ENCODE results near the gene FBXO31.
"Not testable (repeated sequence)": the region's sequence is repeated elsewhere in the genome, so short reads cannot be mapped to it uniquely, and the experiment has no call there.

FBXO31 gene

DNA sequence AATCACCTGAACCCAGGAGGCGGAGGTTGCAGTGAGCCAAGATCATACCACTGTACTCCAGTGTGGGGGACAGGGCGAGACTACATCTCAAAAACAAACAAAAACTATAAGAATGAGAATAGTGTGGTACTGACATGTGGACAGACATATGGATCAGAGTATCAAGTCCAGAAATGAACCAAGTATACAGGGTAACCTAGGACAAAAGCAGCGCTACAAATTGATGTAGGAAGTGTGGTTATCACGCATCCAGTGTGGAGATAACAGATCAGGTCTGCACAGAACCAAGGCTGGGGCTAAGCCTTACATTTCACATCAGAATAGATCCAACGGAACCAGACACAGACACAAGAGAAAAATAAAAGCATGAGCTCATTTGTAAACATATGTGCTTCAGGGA lies 43.4 kb downstream of the FBXO31 start:
- DNase-seq = no peak

DNA sequence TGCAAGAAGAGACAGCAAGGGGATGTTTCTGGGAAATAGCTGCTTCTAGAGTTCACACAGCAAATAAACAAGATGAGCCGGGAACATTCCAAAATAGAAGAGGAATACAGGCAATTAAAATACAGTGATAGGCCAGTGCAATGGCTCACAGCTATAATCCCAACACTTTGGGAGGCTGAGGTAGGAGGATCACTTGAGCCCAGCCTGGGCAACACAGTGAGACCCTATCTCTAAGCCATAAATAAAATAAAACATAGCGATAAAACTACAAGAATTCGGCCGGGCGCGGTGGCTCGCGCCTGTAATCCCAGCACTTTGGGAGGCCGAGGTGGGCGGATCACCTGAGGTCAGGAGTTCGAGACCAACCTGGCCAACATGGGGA lies 43.9 kb downstream of the FBXO31 start:
- DNase-seq = not testable (repeated sequence)

DNA sequence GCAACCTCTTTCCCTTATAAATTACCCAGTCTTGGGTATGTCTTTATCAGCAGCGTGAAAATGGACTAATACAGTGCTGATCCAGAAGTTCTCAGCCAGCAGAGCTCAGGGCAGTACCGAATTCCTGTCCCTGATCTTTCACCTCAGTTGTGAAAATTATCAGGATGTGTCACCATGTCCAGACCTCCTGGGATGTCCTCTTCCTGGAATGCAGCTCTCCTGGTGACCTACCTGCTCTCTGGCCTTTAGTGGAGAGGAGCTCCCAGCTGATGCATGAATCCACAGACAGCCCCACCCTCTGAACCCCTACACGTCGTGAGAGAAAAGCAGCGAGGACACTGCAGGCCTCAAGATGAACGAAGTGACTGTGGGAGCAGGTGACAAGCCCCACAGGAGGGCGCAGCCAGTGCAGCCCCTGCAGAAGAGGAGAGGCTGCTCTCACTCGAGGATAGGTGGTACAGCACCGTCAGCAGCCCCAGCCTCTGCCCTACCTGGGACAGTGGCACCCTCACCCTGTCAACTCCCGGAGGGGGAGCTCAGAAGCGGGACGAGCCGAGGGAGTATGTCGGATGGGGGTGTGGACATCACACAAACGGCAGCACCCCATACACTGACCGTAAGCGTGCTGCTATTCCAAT lies 44.4 kb downstream of the FBXO31 start:
- DNase-seq = no peak

DNA sequence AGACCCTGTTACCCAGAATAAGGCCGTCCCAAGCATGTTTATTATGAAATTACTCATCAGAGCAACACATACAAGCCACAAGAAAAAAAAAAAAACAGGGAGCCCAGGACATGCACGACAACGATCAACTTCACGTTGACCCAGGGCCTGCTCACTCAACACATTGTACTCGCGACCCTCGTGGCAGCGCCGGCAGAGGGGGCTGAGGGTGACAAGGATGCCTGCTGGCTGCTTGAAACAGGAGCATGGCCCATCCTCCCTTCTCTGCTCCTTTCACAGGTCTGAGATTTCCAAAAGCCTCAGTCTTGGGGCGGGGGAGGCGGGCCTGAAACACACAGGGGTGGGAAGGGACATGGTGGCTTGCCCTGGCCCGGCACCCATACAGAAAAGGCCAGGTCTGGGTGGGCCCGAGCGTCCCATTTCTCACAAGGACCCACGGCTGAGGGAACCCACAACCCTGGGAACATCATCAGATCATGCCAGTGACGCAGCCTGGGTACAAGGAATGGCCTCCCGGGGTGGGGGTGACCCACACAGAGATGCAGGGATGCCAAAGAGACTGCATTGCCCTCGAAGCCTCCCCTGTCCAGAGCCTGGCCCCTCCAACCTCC lies 45.3 kb downstream of the FBXO31 start:
- no peak for DNase-seq

DNA sequence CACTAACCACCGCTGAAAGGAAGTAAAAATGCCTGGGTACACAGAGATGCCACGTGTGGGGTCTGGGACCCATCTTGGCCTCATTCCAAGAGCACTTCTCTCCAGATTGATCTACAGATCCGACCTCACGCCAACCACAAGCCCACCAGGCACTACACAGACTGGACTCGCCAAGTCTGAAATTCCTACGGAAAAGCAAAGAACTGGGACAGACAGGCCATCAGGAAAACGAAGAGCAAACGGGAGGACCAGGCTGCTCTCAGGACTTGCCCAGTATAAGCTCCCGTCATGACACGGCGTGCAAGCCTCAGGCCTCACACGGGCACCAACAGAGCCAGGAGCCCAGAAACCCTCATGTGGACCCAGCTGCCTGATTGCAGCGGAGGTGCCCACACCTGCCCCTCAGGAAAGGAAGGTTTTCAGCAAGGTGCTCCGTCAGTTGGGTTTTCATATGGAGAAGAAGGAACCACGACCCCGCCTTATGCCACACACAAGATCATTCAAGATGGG lies 46.3 kb downstream of the FBXO31 start:
- no peak for DNase-seq

DNA sequence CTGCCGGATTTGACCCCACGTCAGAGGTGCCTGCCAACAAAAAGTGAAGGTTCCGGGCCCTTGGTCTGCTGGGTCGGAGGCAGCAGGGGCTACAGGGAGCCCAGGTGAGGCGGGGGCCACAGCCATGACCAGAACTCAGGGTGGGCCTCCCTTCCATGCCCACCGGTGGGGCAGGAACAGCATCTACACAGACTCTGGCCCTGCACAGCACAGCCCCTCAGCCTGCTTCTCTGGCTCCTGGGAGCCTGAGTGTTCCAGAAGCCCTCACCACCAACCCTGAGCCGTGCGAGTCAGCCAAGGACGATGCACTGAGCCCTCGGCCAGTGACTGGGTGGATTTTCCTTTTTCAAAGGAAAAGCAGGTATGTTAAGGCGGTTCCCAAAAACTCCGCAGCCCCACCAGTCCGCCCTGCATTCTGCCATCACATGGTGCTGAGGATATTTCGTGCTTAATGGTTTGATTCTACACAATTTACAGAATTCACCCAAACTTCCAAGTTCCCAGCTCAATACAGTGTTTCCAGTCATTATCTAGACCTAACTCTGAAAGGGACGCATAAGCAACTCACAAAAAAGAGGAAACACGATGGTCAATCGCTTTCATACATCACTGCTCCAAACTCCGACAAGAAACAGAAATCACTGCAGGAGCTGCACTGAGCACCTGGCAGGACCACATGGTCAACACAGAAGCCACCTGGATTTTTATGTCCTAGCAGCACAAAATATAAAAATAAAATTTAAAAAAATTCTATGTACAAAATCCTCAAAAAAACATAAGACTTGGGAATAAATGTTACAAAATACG lies 46.9 kb downstream of the FBXO31 start:
- DNase-seq = no peak

DNA sequence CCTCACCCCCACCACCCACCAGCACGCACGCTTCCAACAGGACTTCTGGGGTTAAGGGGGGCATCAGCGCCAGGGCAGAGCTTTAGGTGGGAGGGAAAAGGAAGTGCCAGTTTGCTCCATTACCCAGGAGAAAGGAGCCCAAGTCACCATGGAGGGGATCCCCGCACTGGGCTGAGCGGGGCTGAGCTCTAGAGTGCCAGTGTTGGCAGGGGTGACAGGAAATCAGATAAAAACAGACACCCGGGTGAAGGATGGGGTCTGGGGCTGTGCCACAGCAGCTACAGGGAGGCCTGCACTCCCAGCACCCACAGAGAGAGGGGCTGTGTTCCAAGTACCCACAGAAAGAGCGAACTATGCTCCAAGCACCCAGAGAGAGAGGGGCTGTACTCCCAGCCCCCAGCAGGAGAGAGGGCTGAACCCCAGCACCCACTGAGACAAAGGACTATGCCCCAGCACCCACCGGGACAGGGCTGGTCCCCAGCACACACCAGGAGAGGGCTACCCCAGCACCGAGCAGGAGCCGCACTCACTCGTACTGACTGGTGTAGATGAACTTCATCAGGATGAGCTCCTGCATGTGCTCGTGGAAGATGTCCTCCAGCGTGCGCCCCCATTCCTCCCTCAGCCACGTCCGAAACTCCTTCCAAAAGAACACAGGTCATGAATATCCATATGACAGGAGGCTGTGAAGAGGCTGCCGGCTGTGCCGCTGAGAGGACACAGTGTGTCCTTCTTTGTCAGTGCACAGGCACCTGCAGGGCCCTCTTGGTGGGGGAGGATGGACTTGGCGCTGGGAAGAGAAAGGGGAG lies 47.7 kb downstream of the FBXO31 start:
- DNase-seq = no peak

DNA sequence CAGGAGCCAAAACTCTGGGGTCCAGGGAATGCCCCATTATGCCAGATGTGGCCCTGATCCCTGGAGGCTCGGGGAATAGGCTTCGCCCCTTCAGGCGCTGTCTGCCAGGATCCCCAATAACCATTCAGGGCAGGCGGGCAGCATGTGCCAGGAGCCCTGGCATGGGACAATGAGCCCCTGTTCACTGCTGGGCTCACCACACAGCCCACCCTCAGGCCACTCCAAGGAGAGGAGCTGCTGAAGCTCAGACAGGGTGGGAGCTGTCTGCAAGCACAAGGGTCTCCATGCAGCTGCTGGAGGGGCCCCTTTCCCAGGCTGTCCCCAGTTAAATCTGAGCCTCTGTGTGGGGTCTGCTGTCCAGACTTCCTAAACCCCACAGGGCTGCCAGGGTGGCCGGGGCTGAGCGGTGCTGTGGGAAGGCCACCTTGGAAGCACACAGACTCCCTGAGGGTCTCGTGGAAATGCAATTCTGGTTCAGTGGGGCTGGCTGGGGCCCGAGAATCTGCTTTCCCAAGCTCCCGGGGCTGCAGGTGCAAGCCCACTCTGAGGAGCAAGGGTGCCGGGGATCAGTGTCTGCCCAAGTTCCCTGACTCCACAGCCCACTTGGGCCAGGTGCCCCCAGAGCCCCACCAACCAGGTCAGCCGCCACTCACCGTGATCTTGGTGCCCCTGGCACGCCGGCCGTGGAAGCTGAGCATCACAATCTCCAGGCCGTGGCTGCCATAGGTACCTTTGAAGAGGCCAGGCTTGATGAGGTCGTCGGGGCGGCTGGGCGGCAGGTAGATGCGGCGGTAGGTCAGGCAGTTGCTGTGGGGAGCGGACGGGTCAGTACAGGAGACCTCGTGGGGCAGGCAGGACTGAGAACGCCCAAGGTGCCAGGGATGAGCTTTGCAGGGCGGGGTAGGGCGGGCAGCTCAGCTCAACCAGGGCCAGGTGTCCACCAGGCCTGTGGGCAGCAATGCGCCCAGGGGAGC lies 48.6 kb downstream of the FBXO31 start:
- DNase-seq = no peak

DNA sequence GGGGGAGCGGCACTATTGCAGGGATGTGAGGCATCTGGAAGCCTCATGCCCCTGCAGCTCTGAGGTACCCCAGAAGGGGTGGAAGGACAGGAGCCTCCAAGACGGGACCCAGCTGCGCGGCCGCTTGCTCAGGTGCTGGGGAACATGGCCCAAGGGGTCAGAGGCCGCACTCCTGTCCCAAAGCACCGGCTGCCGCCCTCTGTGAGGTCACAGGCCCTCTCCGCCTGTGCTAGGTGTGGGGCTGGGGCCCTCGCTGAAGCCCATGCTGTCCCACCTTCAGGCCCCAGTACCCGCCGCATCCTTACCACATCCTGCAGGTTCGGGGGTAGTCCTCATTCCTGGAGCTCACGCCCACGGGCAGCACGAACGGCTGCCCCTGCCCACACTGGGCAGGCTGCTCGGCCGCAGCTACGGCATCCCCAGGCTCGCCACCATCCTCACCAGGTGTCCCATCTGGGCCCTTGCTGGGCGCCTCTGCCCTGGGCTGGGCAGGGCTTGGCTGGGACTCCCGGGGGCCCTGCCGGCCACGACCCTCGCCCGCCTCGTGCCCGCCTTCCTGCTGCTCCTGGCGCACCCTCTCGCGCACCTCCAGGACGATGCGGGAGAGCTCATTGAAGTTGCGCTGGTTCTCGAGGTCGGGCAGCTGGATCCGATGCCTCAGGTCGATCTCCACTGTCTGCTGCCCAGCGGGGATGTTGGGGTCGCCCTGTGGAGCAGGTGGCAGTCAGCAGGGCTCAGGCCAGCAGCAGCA lies 49.8 kb downstream of the FBXO31 start:
- no peak for DNase-seq

DNA sequence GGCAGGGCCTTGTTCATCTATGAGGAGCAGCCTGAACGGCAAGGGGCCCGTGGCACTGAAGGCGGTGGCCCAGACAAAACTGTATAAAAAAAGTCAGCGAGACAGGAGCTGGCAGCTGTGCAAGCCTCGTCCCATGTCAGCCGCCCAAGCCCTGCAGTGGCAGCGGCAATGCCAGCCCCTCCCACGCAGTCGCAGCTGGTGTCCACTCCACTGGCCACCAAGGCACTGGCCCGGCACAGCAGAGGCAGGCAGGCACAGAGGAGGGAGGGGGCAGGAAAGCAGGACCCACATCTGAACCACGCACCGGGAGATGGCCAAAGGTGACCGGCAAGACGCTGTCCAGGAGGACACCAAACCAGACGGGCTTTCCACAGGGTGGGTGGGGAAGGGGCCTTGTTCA lies 50.5 kb downstream of the FBXO31 start:
- DNase-seq = no peak

DNA sequence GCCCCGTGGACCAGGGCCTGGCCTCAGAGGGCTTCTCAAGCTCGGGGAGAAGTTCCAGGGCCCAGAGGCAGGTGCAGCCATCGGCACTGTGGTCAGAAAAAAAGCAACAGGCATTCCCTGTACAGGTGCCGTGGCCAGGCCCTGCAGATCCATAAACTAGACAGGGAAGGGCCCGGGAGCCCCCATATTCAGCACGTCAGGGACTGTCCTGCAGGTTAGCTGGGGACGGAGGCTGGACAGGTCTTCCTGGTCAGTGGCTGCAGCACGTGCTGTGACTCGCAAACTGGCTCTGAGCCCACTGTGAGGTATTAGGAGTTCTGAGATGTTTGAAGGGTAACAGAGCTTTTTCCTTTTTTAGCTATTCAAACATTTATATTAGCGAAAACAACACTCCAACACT lies 51.4 kb downstream of the FBXO31 start:
- no peak for DNase-seq

DNA sequence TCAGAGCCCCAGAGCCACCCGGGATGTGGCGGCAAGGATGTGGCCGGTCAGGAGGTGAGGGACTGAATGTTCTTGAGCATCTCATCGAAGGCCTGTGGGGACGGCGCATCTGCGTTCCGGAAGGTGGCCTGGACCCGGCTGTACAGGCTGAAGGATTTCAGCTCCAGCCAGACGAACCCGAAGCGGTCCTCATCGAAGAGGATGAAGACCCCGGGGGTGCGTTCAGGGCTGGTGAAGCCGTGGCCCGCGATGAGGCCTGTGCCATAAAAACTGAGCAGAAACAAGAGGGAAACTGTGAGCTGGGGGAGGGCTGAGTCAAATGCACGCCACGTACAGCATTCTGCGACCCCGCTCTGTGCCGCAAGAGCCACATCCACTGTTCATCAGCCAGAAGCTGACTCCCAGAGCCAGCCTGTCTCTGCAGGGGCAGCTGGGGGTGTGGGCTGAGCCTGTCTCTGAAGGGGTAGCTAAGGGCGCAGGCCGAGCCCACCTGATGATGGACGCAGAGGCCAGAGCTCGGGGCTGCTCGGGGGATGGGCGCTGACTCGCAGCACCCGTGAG lies 52.3 kb downstream of the FBXO31 start:
- no peak for DNase-seq

DNA sequence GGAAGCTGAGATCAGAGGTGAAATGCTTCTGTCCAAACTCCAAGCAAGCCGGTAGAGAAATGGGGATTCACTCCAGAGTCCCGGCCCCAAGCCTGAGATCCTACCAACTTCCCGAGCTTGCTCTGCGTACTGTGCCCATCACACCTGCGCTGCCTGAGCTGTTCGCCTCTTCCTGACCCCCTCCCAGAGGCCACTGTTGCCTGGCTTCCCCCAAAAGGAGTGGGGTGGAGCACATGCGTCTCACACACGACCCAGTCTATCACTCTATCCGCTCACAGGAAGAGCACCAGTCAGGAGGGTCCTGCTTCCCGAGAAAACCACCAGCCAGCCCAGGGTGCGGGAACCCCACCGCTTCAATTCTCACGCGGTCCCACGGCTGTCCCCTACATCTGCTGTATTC lies 52.9 kb downstream of the FBXO31 start:
- DNase-seq = no peak

DNA sequence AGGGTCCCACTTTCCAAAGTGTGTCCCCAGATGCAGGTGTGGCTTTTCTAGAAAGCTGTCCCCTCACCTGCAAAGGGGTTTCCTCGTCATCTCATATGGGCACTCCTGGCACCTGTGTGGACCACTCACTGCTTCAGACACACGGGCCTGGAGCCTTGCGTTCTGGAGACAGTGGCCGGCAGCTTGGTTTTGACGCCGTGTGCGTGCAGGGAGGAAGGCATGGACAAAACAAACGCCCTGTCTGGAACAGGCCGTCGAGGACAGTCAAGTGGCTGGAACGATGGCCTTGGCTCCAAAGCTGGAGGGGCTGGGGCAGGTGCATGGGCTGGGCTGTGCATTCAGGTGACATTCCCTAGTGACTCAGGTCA lies 53.3 kb downstream of the FBXO31 start:
- no peak for DNase-seq

DNA sequence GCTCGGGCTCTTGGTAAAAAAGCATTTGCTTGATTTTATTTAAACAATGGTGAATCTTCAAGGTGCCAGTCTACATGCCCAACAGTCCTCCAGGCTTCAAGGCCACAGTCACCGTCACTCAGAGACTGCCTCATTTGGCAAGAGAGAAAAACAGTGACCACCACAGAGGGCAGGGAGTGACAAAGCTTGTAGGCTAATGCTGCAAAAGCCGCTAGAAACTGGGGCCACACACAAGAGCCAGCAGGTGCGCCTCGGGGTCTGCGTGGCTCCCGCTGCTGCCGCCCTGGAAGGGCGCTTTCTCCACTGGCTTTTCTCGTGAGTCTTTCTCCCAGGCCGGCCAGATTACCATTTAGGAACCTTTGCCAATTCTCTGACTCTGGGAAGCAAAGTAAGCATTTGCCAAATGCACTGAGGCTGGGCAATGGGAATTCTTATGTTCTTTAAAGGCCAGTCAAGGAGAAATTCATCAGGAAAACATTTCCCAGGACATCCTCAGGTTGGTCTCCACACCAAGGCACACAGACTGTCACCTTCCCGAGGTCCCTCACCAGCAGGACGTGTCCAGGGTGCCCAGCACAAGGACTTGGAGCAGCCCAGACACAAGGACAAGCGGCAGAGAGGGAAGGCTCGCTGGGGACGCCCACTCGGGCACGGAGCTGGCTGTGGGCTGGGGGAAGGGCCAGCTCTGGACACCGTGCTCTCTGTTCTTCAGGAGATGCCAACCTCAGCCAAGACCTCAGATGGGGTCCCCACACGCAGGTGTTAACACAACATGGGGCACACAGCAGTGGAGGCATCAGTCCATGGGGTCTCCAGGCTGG lies 53.9 kb downstream of the FBXO31 start:
- DNase-seq = no peak

DNA sequence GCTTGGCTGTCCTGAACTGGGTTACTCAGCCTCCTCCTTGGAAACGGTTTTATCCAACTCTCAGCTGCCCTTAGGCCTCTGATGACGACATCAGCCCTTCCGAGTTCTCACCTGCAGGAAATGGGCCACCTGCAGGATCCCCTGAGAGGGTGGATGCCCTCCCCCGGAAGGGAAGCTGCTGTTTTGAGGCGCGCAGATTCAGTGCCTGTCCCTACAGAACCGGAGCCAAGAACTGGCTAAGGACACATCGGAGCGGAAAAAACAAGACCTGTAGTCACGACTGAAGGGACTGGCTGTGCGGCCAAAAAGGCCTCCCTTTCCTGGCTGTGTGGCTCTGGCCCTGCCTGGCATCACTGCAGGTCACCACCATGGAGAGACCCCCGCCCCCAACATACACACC lies 54.7 kb downstream of the FBXO31 start:
- no peak for DNase-seq

DNA sequence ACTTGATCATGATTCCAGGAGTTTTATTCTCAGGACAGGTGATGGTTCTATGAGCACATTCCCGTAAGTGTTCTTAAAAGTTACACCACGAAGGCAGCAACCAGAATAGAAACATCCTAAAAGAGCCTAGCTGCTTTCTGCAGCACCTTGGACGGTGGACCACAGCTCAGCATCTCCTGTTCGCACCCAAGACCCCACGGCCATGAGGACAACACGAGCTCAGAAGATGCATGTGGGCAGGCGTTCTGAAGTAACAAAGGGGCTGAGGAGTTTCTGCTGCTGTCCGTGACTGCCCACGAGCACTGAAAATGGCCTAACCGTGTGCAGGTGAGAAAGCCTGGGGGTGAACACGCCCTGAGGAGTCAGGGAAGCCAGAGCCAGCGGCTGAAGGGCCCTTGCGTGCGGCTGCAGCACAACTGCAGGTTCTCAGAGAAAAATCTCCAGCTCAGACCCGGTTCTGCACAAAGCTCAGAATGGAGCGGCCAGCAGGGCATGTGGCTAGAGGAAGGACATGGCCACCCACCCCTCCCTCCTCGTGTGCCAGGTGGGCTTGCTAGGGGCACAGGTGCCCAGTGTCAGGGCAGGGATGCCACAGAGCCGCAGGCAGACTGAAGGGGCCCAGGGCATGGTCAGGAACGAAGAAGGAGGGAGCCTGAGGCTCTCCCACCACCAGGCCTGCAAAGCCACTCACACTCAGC lies 55.6 kb downstream of the FBXO31 start:
- DNase-seq = no peak

DNA sequence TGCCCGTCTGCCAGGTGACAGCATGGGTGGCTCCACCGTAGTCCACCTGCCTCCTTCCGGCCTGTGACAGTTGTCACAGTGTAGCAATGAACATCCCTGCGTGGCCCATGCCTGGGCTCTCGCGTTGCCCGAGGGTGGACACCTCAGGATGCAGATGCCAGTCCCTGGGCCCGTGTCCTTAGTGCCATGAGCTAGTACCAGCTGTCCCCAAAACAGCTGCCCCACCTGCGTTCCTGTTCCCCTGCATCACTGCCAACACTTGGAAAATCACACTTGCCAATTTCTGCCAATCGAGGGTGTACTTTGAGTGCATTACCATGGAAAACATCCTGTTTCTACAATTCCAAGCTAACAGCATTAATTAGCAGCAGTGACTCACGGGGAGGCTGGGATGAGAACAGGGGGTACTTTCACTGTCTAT lies 57.4 kb downstream of the FBXO31 start:
- DNase-seq = no peak

DNA sequence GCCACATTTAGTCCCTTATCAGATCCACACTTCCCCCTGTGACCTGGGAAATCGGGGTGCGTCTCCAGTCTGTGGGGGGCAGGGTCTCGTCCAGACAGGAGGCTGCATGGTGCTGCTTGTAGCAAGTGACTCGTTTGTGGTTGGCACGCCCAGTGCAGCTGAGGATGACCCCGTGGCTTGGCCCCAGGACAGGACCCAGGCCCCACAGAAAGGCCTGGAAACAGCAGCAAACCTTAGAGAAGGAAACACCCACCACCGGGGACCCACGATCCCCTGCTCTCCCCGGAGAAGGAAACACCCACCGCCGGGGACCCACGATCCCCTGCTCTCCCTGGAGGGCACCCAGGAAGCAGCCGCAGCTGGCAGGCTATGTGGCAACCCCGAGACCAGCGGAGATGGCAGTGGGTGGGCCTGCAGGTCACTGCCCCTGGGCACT lies 58.1 kb downstream of the FBXO31 start:
- no peak for DNase-seq

Data from fibroblast of skin of scalp (primary cell).